CD4-positive, alpha-beta T cell treated with Interleukin-6 for 4 hours (primary cell): ENCODE data around the gene OR6K6.

ENCODE experiments used
- DNase-seq: peaks from one replicate; pipeline ENCODE4 v3.0.0-alpha.2; 2020; ENCODE audit warnings: mixed read lengths

Gene OR6K6

DNA sequence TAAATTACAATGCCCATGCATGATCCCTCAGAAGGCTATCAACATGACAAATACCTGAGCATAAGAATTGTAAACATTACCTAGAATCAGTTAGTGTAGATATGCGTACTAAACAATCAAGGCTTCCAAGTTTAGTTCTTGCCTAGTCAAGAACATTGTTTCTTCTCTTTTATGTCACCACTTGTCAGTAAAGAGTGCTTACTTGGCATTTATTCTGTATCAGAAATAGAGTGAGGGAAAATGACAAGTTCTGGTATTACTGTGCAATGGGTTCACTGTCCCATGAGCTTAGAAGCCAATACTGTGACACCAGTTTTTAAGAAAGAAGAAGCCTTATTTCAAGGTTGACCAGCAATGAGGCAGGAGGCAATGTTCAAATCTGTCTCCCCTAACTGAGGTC is 49.2 kb downstream of the OR6K6 start:
- no peak for DNase-seq
